ENCODE results near the gene FUBP3. TPM values are rescaled to one million over a fixed set of nuclear protein-coding genes. Genes with fewer than 3 reads are reported as not detected.

The FUBP3 gene
- polyA plus RNA-seq, 3 donors: 9.5 to 17.3 (median 16.3) TPM

DNA sequence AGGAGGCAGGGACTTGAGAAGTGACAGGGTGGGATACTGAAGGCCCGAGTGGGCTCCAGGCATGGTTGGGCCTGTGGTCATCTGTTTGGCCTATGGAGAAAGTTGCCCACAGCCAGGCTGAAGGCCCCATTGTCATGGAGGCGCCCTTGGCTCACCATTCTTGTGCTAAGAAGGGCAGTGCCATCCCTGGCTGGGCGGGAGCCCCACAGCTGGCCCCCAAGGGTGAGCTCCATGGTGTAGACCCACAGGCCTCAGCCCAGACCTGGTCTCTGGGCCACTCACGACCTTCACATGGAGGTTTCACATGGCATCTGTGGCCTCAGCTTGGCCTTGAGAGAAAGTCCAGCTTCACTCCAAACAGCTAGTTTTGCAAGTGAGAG, 50.7 kb downstream of the FUBP3 start:
- Histone ChIP-seq H3K4me3 (replicated peaks in 1 of 3; ENCODE audit: low read depth in 2 of 3, low read length in 3 of 3) (no peak overlapping the region), H3K9me3 (replicated peaks in 1 of 2; ENCODE audit: control insufficient read depth in 1 of 2, insufficient read depth in 1 of 2, low read length in 2 of 2) (no peaks in the 10 kb centered on the region), H2AFZ (ENCODE audit: insufficient read depth, low read depth, low read length, poor library complexity, severe bottlenecking) (no peak overlapping the region), H3K27me3 (ENCODE audit: control insufficient read depth in 2 of 2, insufficient read depth in 2 of 2, low read length in 2 of 2) (no peaks in the 10 kb centered on the region), H3K27ac (ENCODE audit: low read depth in 1 of 2, low read length in 2 of 2) (no peak overlapping the region), H3K36me3 (replicated peaks in 1 of 2; ENCODE audit: control insufficient read depth in 1 of 2, insufficient read depth in 2 of 2, low read length in 2 of 2) (peaks cover 94 to 97% of the 10 kb centered on the region in 2 donors), H3K9ac (ENCODE audit: insufficient read depth, low read length, poor library complexity, severe bottlenecking) (no peak overlapping the region), H4K20me1 (ENCODE audit: insufficient read depth, low read length) (no peaks in the 10 kb centered on the region), H3K79me2 (ENCODE audit: insufficient read depth, low read length) (no peaks in the 10 kb centered on the region), H3K4me2 (replicated peaks; ENCODE audit: extremely low read depth, low read length, poor library complexity, severe bottlenecking) (no peak overlapping the region), H3K4me1 (ENCODE audit: control insufficient read depth in 1 of 2, insufficient read depth in 2 of 2, low read length in 2 of 2) (no peaks in the 10 kb centered on the region)
- no peak overlapping the region for H3K27ac Mint-ChIP-seq
- H3K4me3 Mint-ChIP-seq: no peak overlapping the region
- H3K36me3 Mint-ChIP-seq: peaks cover 85 to 97% of the 10 kb centered on the region in 2 donors
- 98% methylated on average over 4 of the region's 4 CpGs for WGBS (ENCODE audit: insufficient coverage)
- H3K27me3 Mint-ChIP-seq (ENCODE audit: low read depth in 3 of 3): peaks cover 0 to 2% (median 1%) of the 10 kb centered on the region in 3 donors
- DNase-seq: no peak
- intact Hi-C loops (cut with micrococcal nuclease): no loop called here
- TF ChIP-seq, protein P1, sequence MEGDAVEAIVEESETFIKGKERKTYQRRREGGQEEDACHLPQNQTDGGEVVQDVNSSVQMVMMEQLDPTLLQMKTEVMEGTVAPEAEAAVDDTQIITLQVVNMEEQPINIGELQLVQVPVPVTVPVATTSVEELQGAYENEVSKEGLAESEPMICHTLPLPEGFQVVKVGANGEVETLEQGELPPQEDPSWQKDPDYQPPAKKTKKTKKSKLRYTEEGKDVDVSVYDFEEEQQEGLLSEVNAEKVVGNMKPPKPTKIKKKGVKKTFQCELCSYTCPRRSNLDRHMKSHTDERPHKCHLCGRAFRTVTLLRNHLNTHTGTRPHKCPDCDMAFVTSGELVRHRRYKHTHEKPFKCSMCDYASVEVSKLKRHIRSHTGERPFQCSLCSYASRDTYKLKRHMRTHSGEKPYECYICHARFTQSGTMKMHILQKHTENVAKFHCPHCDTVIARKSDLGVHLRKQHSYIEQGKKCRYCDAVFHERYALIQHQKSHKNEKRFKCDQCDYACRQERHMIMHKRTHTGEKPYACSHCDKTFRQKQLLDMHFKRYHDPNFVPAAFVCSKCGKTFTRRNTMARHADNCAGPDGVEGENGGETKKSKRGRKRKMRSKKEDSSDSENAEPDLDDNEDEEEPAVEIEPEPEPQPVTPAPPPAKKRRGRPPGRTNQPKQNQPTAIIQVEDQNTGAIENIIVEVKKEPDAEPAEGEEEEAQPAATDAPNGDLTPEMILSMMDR (IDR thresholded peaks at IDR 0.05): no peak
- H3K9me3 Mint-ChIP-seq: peaks cover 0 to 3% (median 0%) of the 10 kb centered on the region in 7 donors
- H3K4me1 Mint-ChIP-seq: no peaks in the 10 kb centered on the region

DNA sequence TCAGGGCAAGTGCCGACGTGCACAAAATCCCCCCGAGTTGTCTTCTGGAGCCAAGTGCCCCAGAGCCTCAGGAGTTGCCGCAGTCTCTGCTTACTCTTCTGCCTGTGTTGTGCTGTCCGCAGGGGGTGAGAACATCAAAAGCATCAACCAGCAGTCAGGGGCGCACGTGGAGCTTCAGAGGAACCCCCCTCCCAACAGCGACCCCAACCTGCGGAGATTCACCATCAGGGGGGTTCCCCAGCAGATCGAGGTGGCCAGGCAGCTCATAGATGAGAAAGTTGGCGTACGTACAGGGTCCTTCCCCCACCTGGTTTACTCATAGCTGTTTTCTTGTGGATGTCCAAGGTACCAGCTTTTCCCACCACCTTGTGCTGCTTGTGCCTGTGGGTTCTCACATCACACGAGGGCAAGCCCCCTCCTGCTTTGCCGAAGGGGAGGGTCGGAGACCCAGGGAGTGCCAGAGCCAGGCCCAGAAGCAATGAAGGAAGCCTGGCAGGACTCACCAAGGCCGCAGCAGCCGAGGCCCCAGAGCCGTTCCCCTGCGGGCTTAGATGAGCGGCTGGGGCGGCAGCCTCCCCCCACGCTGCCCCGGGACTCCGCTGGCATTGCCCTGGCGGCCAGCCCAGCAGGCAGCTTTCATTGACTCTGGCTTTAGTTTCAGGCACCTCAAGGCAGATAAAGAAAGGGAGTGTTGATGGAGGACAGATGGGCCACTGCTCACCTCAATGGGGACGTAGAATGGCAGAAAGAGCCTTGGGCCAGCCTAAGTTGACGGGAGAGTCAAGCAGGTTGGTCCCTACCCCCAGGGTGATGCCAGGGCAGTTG, 51.3 kb downstream of the FUBP3 start:
- Mint-ChIP-seq H3K4me3 (no peak overlapping the region), H3K27ac (no peak overlapping the region), H3K36me3 (peaks cover 85 to 97% of the 10 kb centered on the region in 2 donors), H3K27me3 (ENCODE audit: low read depth in 3 of 3) (peaks cover 0 to 2% (median 1%) of the 10 kb centered on the region in 3 donors), H3K9me3 (peaks cover 0 to 3% (median 0%) of the 10 kb centered on the region in 7 donors), H3K4me1 (no peaks in the 10 kb centered on the region)
- Histone ChIP-seq H2AFZ (ENCODE audit: insufficient read depth, low read depth, low read length, poor library complexity, severe bottlenecking) (no peak overlapping the region), H3K9me3 (replicated peaks in 1 of 2; ENCODE audit: control insufficient read depth in 1 of 2, insufficient read depth in 1 of 2, low read length in 2 of 2) (no peaks in the 10 kb centered on the region), H3K27me3 (ENCODE audit: control insufficient read depth in 2 of 2, insufficient read depth in 2 of 2, low read length in 2 of 2) (no peaks in the 10 kb centered on the region), H3K4me2 (replicated peaks; ENCODE audit: extremely low read depth, low read length, poor library complexity, severe bottlenecking) (no peak overlapping the region), H3K79me2 (ENCODE audit: insufficient read depth, low read length) (no peaks in the 10 kb centered on the region), H3K4me3 (replicated peaks in 1 of 3; ENCODE audit: low read depth in 2 of 3, low read length in 3 of 3) (no peak overlapping the region), H3K36me3 (replicated peaks in 1 of 2; ENCODE audit: control insufficient read depth in 1 of 2, insufficient read depth in 2 of 2, low read length in 2 of 2) (peaks cover 93 to 97% of the 10 kb centered on the region in 2 donors), H3K9ac (ENCODE audit: insufficient read depth, low read length, poor library complexity, severe bottlenecking) (no peak overlapping the region), H3K27ac (ENCODE audit: low read depth in 1 of 2, low read length in 2 of 2) (no peak overlapping the region), H4K20me1 (ENCODE audit: insufficient read depth, low read length) (no peaks in the 10 kb centered on the region), H3K4me1 (ENCODE audit: control insufficient read depth in 1 of 2, insufficient read depth in 2 of 2, low read length in 2 of 2) (no peaks in the 10 kb centered on the region)
- WGBS (ENCODE audit: insufficient coverage): 99% methylated on average over 19 of the region's 27 CpGs
- intact Hi-C loops (cut with micrococcal nuclease): no loop called here
- TF ChIP-seq, protein P1 (IDR thresholded peaks at IDR 0.05): no peak
- DNase-seq: no peak
